ENCODE measurements around the gene KCNN1. TPM values are rescaled to one million over a fixed set of nuclear protein-coding genes. Genes with fewer than 3 reads are reported as not detected.

KCNN1 gene
- total RNA-seq, 1 experiment from 2014 or later: 9.2 TPM

DNA sequence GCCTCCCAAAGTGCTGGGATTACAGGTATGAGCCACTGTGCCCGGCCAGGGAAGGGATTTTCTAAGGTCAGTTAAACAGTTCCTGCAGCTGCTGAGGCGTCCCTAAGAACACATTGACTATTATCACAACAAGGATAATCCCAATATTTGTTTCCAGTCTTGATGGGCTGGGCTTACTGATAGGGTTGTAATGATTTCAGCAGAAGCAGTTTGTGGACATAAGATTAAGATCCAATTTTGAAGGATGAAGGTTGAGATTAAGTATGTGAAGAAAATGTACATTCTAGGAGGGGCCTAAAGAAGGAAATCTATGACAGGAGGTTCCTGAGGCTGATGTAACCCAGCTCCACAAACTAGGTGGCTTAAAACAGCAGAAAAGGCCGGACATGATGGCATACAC, 44.8 kb upstream of the KCNN1 start:
- no peaks in the 10 kb centered on the region for H4K20me1 ChIP-seq (ENCODE audit: control insufficient read depth, insufficient read depth, insufficient read length)
- H3K23me2 ChIP-seq (ENCODE audit: insufficient read length, low read depth, low read length, poor library complexity, severe bottlenecking): no peaks in the 10 kb centered on the region
- Mint-ChIP-seq H3K4me3 (no peak overlapping the region), H3K27me3 (ENCODE audit: low read depth) (peaks cover 3% of the 10 kb centered on the region), H3K9me3 (peaks cover 14 to 21% of the 10 kb centered on the region in 2 experiments), H3K4me1 (peaks cover 2% of the 10 kb centered on the region in 2 experiments; a peak in 1 of 4 replicates), H3K36me3 (ENCODE audit: insufficient read depth in 1 of 3, low read depth in 3 of 3) (no peaks in the 10 kb centered on the region), H3K27ac (no peak overlapping the region)
- no peak overlapping the region for H2BK20ac ChIP-seq (ENCODE audit: low read depth, low read length, poor library complexity, severe bottlenecking)
- H3K14ac ChIP-seq (ENCODE audit: insufficient read depth, low read length): no peak overlapping the region
- no peak overlapping the region for H3K23ac ChIP-seq (ENCODE audit: insufficient read length, low read depth, low read length)
- no peak overlapping the region for H4K91ac ChIP-seq (ENCODE audit: insufficient read length, low read depth, low read length)
- no peak overlapping the region for H4K5ac ChIP-seq (ENCODE audit: insufficient read length, low read depth, low read length)
- H4K8ac ChIP-seq (replicated peaks; ENCODE audit: insufficient read length, low read depth, low read length): no peak overlapping the region
- no peak overlapping the region for H3K4ac ChIP-seq (ENCODE audit: low read depth, low read length)
- H3K4me1 ChIP-seq (ENCODE audit: insufficient read depth, low read length): no peaks in the 10 kb centered on the region
- no peak for DNase-seq
- H2BK15ac ChIP-seq (ENCODE audit: low read depth, low read length): no peak overlapping the region
- no peak overlapping the region for H3K27ac ChIP-seq (ENCODE audit: insufficient read length, low read depth, low read length)
- no peak overlapping the region for H2BK5ac ChIP-seq (ENCODE audit: insufficient read length, low read length)
- no peak overlapping the region for H2AFZ ChIP-seq (ENCODE audit: low read length)
- H3T11ph ChIP-seq (ENCODE audit: low read length): no peak overlapping the region
- H2BK12ac ChIP-seq (ENCODE audit: insufficient read length, low read depth, low read length): no peak overlapping the region
- no peak overlapping the region for H2BK120ac ChIP-seq (ENCODE audit: low read depth, low read length, poor library complexity, severe bottlenecking)
- H3K27me3 ChIP-seq (ENCODE audit: insufficient read depth, low read length): no peaks in the 10 kb centered on the region
- H3K18ac ChIP-seq (ENCODE audit: insufficient read length, low read depth, low read length): no peak overlapping the region
- H3K79me2 ChIP-seq (ENCODE audit: insufficient read depth, low read length): no peaks in the 10 kb centered on the region
- H3K9me3 ChIP-seq (ENCODE audit: control insufficient read depth, low read depth, low read length): no peaks in the 10 kb centered on the region
- H3K4me2 ChIP-seq (ENCODE audit: insufficient read depth, insufficient read length, low read length): no peak overlapping the region
- TF ChIP-seq, protein P1, sequence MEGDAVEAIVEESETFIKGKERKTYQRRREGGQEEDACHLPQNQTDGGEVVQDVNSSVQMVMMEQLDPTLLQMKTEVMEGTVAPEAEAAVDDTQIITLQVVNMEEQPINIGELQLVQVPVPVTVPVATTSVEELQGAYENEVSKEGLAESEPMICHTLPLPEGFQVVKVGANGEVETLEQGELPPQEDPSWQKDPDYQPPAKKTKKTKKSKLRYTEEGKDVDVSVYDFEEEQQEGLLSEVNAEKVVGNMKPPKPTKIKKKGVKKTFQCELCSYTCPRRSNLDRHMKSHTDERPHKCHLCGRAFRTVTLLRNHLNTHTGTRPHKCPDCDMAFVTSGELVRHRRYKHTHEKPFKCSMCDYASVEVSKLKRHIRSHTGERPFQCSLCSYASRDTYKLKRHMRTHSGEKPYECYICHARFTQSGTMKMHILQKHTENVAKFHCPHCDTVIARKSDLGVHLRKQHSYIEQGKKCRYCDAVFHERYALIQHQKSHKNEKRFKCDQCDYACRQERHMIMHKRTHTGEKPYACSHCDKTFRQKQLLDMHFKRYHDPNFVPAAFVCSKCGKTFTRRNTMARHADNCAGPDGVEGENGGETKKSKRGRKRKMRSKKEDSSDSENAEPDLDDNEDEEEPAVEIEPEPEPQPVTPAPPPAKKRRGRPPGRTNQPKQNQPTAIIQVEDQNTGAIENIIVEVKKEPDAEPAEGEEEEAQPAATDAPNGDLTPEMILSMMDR (conservative IDR thresholded peaks at IDR 0.05): no peak
- H3K56ac ChIP-seq (ENCODE audit: insufficient read length, low read depth, low read length): no peak overlapping the region
- no CpG with 5 or more reads among the region's 3 CpGs for whole genome bisulfite sequencing (ENCODE audit: extremely low coverage, insufficient read length, low lambda C conversion rate)
- H2AK5ac ChIP-seq (ENCODE audit: insufficient read length, low read length): no peak overlapping the region
- H3K79me1 ChIP-seq (ENCODE audit: insufficient read depth, low read depth, low read length, poor library complexity, severe bottlenecking): no peaks in the 10 kb centered on the region
- H3K9ac ChIP-seq (ENCODE audit: extremely low read depth, insufficient read length, low read length): no peak overlapping the region

Measured in H9 (cell line).